ENCODE results near the gene DUSP9. TPM values are rescaled to one million over a fixed set of nuclear protein-coding genes. Genes with fewer than 3 reads are reported as not detected.
A peak's percentile ranks its signal among the peaks of the same experiment; 100 is the strongest.

Gene DUSP9
- total and polyA plus RNA-seq, 2 donors (not counting 3 experiments of a cell fraction or from before 2014, with no cell fraction given): 0.04 TPM; not detected in 1

GRCh38 chrX:153672531-153673427, 25.8 kb downstream of the DUSP9 start:
- Histone ChIP-seq H4K20me1 (replicated peaks; ENCODE audit: control insufficient read depth, extremely low read depth, insufficient read depth, low read length) (no peaks in the 10 kb centered on the region), H3K4me2 (ENCODE audit: insufficient read depth, low read length) (no peak overlapping the region), H3K4me3 (replicated peaks in 1 of 3; ENCODE audit: insufficient read depth in 1 of 3, low read depth in 1 of 3, low read length in 3 of 3) (no peak overlapping the region), H3K9ac (replicated peaks; ENCODE audit: extremely low read depth, insufficient read depth, low read length) (no peak overlapping the region), H3K9me3 (replicated peaks; ENCODE audit: control insufficient read depth, insufficient read depth, low read length) (no peaks in the 10 kb centered on the region), H3K9me1 (replicated peaks; ENCODE audit: control insufficient read depth, extremely low read depth, insufficient read depth, low read length) (no peaks in the 10 kb centered on the region), H3K27ac (ENCODE audit: insufficient read depth, low read depth, low read length) (no peak overlapping the region), H3K36me3 (ENCODE audit: control insufficient read depth in 2 of 2, extremely low read depth in 1 of 2, insufficient read depth in 2 of 2, low read length in 2 of 2) (no peaks in the 10 kb centered on the region), H3K4me1 (ENCODE audit: control insufficient read depth, extremely low read depth, insufficient read depth, low read length) (no peaks in the 10 kb centered on the region), H3K27me3 (ENCODE audit: control insufficient read depth in 2 of 2, insufficient read depth in 2 of 2, low read length in 2 of 2) (peaks cover 5 to 12% of the 10 kb centered on the region in 2 experiments), H3K79me2 (ENCODE audit: control insufficient read depth, insufficient read depth, low read length) (no peaks in the 10 kb centered on the region), H2AFZ (ENCODE audit: low read depth, low read length) (no peak overlapping the region)
- TF ChIP-seq GATA2 (IDR thresholded peaks at IDR 0.05; ENCODE audit: insufficient read depth, insufficient read length, low read depth, low read length): no peak
- TF ChIP-seq EZH2 (IDR thresholded peaks at IDR 0.05; ENCODE audit: borderline replicate concordance, low read depth, low read length, severe bottlenecking): peak; percentile 44
- TF ChIP-seq CTCF (IDR thresholded peaks at IDR 0.05; ENCODE audit: extremely low read depth in 1 of 2, insufficient read depth in 1 of 2, low read depth in 1 of 2, low read length in 2 of 2): no peak
- no peak for TF ChIP-seq POLR2AphosphoS5 (IDR thresholded peaks at IDR 0.05; ENCODE audit: insufficient read depth, low read depth, low read length)
- intact Hi-C loops (cut with micrococcal nuclease): no loop called here
- FAIRE-seq (no peak), DNase-seq (ENCODE audit: low read depth, low spot score) (no peak)
- dilution Hi-C loops (cut with MboI; ENCODE audit: extremely low pct_ligation_motif_present, low sequenced_read_pairs): no loop called here
- BruUV-seq (replicated peaks): no TSS peak
- CTCF ChIA-PET: no interaction called here
- POLR2A ChIA-PET: no interaction called here
